Urothelium cell line (cell line): ENCODE data around the gene TXNDC8.
"Not testable (repeated sequence)": the region's sequence is repeated elsewhere in the genome, so short reads cannot be mapped to it uniquely, and the experiment has no call there.

Experiments
- DNase-seq: peaks from one replicate; pipeline ENCODE4 v3.0.0; 2011; ENCODE audit warnings: low spot score, mixed read lengths
- FAIRE-seq: peaks from 2 replicates; lab custom pipeline; 2011; peaks lifted over from hg19 to GRCh38; lab: Jason Lieb, UNC

Gene TXNDC8

DNA sequence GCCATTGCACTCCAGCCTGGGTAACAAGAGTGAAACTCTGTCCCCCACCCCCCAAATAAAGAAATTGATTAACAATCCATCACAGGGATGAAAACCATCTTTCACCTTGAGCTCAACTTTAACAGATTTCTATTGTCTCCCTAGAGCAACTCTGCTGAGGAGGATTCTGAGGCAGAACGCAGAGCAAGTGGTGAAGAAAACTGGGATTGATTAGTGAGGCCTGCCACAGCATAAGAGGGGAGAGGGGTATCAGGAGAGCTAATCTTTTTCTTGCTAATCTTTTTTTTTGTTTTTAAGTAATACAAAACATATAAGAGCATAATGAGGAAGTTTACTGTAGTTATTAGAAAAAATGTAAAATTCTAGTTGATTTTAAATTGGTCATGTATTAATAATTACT, 8.9 kb downstream of the TXNDC8 start:
- no peak for FAIRE-seq
- DNase-seq = no peak

DNA sequence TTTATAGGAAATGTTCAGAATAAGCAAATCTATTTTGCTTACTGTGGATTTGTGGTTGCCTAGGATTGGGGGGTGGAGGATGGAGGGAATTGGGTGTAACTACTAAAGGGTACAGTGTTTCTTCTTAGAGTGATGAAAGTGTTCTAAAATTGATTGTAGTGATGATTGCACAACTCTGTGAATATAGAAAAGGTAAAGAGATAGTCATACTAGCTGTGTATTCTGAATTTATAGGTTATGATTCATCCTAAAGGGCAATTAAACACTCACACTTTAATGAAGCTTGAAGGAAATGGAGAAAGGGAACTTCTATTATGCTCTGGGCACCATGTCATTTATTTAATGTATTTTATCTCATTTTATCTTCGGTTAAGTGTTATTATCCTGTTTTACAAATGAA, 9.9 kb downstream of the TXNDC8 start:
- FAIRE-seq (no peak), DNase-seq (no peak)

DNA sequence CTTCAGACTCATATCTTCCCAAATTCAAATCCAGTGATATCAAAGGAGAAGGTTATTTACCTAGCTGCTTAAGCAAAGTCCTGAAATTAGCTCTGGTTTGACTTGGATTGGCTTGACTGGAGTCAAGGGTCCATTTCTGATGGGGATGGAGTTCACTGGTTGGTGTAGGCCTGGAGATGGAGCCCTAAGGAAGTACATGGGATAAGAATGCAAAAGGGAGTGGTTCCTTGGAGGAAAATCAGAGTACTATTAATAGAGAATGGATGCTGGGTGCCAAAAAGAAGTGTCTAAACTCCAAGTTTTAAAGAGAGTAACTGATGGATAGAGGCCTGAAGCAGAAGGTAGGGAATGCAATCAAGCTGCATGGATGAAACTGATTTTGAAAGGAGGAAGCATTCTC, 13.8 kb downstream of the TXNDC8 start:
- DNase-seq = no peak
- no peak for FAIRE-seq

DNA sequence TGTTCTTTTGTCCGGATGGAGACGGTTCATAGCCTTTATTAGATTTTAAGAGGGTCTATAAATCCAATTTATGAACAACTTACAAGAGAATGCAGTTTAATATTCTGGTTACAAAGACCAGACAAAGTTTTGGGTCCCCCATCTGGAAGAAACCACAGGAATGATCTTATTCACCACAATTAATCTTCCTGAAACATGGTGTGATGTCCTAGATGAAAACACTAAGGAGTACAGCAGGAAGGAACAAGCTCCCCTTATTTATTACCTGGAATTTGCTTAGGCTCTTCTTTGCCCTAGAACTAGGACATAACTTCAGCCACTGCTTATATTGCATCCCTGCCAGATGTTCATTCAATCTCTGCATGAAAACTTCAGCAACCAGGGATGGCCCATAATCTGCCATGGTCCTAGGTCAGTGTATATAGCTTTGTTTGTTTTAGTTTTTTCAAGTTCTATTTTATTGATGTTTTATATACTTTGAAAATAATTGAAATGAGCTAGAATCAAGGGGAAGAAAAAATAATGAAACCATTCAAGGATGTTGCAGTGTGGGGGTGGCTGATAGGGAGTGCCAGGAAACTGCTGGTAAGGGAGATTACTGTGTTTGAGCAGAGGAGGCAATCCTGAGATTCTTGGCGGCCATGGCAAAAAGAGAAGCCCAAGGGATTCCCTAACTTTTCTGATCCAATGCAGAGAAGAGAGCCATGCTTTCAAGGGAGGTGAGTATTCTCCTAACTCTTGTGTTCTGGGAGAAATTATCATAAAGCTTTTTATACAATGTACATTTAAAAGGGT, 16.8 kb downstream of the TXNDC8 start:
- DNase-seq (no peak), FAIRE-seq (no peak)

DNA sequence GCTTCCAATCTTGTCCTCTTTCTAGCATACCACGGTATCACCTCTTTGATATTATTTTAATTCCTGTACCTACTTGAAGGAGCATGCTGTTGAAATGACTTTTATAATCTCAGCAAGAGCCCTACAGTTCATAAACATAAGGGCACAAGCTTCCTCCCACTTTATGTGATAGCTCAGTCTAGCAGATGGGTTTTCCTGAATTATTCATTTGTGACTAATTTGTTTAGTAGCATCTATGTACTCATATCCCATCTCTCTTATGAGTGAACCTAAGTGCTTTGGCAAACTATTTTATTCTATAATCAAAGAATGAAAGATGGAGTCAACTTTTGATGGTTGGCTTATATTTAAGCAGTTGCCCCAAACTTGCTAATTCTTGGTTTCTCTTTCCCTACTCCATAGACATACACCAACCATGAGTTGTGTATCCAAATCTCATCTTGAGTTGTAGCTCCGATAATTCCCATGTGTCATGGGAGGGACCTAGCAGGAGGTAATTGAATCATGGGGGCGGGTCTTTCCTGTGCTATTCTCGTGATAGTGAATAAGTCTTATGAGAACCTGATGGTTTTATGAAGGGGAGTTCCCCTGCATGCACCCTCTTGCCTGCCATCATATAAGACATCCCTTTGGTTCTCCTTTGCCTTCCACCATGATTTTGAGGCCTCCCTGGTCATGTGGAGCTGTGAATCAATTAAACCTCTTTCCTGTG, 17.7 kb downstream of the TXNDC8 start:
- no peak for FAIRE-seq
- DNase-seq = no peak

DNA sequence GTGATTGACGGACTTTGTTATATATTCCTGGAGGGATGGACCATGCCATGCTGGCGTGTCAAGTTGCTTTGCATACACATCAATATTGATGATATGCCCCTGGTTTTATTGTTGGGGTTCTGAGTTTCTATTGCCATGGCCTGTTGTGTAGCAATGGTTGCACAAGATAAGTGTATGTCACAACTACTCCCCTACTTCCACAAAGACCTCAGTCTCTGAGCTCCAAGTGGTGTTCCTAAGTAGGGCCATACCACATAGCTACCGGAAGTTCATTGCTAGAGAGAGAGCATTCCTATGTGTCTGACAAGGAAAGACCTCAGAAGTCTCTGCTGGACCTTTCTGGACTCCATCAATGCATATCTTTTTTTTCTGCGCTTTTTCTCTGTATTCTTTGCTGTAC, 19.8 kb downstream of the TXNDC8 start:
- DNase-seq (no peak), FAIRE-seq (no peak)

DNA sequence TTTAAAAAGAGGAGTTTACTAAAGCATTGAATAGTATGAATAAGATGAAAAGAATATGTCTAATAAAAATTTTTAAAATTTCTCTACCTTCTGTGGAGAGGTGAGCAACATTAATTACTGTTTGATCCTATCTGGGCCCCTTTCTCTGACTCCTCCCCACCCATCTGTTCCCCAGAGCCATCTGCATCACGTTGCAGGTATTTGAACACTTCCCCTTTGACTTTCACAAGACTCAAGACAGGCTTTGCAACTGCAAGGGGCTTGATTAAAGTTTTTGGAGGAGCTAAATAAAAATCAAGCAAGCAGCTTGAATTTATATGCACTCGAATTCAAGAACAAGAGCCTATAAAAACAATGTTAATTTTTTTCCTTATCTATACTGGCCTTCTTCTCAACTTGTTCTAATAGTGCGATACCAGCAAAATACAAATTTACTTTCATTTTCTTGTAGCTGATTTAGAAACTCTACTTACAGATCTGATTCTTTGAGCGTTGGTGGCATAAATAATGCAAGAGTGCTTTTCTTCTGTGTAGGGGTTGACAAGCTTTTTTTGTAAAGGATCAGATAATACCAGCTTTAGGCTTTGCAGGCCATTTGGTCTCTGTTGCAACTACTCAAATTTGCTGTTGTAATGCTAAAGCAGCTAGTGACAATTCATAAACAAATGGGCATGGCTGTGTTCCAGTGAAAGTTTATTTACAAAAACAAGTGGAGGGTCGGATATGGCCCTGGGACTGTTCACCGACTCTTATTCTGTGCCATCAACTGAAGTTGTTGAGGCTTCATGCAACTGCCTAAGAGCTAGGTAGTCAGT, 21.2 kb downstream of the TXNDC8 start:
- FAIRE-seq = no peak
- no peak for DNase-seq

DNA sequence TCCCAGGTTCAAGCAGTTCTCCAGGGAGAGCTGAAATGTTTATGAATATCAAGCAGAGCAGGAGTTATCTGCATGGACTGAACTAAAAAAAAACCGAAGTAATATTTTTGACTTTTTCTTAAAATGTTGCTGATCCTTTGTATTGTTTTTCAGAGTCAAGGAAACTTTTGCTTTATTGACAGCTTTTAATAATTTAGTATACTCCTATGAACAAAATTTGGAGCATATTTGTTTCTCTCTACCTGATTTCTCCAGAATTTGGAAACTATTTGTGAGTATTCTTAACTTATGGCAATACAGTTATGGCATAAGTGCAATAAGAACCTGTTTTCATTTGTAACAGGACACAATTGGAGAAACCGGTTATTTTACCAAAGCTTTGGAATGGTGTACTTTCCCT, 25.7 kb downstream of the TXNDC8 start:
- not testable (repeated sequence) for DNase-seq, FAIRE-seq

DNA sequence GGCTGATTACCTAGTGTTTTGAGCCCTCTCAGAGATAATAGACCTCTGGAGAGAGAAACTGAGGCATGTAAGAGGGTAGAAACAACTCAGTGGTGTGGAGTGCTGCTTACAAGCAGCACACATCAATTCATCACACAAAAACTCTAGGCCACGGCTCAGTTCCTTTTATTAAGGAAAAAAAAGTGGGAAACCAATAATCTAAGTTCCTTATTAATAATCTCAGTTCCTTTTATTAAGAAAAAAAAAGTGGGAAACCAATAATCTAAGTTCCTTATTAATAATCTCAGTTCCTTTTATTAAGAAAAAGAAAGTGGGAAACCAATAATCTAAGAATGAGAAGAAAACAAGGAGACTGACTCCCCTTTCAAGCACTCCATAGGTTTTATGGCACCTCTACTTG, 28.0 kb downstream of the TXNDC8 start:
- DNase-seq (no peak), FAIRE-seq (no peak)

DNA sequence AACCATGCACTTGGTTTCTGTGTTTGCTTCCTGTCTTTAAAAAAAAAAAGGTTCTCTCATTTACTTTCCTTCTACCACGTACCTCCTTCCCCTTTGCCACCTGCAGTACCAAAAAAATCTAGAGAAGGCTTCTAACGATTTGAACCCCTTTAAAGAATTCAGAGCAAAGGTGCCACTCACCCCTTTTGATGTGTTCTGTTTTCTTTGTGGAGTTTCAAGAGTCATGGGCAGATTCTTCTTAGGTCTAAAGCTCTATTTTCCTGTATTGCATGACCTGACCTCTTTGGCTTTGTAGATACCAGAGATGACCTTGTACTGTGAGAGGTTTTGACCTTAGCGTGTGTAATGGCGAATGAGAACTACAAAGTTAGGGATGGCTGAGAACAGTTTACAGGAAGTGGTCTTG, 29.0 kb downstream of the TXNDC8 start:
- FAIRE-seq (no peak), DNase-seq (no peak)

DNA sequence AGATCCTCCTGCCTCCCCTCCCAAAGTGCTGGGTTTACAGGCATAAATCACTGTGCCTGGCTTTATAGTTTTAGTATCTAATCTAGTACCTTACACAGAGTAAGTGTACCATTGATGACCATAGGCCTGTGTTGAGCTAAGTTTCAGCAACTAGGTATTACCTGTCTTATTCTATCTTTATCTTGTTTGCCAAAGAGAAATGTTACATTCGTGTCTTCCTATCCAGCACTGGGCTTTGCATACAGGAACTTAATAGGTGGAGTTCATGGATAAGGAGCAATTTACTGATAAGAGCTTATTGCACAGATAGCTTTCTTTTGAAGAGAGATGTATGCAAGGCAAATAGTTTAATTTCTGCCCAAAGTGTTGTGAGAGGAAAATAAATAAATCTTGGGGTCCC, 30.5 kb downstream of the TXNDC8 start:
- no peak for DNase-seq
- FAIRE-seq = no peak

DNA sequence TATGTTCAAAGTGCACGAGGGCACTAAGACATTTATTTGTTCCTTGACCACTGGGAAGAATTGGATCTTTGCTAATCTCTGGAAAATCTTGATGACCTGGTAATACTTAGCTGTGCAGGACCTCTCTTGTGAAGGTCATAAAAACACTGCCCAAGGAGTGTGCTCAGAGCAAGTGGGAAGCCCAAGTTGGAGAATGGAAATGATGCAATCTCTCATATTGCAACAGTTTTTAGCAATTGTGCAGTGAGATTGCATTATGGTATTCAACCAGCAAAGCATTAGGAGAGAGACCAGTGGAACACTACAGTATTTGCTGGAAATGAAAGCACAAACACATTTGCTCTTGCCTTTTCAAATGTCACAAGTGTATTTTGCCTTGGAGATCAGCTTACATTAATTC, 34.5 kb downstream of the TXNDC8 start:
- no peak for FAIRE-seq
- no peak for DNase-seq

DNA sequence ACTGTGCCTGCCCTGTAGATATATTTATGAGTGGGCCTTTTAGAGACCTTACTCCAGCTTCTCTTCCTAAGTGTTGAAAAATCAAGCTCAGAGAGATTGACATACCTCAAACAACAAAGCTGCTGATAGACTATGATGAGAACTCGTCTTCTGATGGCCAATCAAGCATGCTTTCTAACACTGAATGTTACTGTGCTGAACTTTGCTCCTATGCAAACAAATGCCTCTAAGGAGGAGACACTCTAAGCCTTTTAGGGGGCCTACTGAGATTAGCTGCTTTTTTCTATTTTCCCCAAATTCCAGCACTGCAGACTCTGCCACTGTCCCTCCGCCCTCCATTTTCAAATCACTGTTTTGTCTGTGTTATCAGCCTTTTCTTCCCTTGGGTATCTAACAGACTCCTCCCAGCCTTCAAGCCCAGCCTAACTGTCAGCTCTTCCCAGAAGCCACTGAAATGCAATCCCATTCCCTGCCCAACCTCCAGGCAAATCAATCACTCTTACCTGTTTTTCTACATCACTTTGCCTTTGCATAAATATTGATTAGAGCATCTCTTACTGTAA, 39.5 kb downstream of the TXNDC8 start:
- no peak for FAIRE-seq
- DNase-seq = no peak

DNA sequence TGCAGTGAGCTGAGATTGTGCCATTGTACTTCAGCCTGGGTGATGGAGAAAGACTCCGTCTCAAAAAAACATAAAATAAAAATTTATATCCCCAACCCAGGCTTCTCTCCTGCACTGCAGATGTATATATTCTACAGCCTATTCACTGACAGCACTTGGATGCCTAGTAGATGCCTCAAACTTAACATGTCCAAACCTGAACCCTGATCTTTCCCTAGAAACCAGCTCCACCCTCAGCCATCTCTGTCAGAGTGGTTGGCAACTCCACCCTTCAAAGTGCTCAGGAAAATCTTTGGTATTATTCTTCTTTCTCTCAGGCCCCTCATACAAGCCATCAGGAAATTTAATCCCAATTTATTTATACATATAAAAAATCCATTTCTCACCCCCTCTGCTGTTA, 44.4 kb downstream of the TXNDC8 start:
- DNase-seq (no peak), FAIRE-seq (no peak)

DNA sequence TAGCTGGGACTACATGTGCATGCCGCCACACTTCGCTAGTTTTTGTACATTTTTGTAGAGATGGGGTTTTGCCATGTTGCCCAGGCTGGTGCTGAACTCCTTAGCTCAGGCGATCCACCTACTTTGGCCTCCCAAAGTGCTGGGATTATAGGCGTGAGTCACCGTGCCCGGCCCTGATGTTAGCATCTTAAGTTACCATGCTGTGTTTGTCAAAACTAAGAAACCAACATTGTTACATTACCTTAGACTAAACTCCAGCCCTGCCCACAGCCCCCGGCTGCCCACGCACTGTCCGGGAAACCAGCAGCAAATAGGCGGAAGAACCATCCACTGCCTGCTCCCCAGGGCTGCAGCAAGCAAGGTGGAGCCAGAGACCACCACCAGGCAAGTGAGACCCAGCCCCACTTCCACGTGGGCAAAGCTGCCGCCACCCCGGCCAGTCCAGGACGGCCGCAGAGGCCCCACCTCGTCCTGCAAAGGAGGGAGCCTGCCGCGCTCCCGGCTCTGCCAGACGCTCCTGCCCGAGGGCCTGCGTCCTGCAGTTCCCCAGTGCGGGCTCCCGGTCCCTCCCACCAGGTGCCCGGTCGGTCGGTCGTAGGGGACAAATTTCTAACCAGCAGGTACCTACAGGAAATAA, 45.6 kb downstream of the TXNDC8 start:
- DNase-seq = no peak
- no peak for FAIRE-seq

DNA sequence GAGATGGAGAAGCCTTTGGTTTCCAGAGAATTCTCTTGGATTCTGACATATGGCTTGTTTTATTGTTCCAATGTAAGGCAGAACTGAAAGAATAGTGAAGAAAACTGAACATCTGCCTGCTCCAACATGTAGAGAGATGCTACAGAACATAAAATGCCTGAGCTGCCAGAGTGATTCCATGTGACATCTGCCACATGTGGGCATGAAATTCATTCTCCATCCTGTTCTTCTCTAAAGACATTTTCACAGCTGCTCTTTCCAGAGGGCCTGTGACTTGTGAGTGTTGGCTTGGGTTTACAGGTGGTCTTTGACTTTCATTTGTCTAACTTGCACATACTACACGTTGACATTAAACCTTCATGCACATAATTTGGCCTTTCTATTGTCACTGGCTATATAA, 47.7 kb downstream of the TXNDC8 start:
- DNase-seq = no peak
- FAIRE-seq = no peak

DNA sequence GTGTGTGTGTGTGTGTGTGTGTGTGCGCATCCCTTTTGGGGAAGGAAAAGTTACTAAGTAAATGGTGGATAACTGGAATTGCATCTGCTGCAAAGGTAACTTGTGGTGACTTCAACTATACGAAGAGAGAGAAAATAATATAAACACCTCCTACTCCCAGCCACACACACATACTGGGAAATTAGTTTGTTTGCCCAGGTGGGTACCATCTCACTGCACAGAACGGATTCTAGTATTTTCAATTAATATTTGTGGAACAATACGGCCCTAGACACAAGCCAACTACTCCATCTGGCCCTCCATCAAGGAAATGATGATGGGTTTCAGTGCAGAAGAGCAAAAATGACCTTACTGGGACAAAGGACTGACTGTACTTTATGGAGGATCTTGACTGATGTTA, 49.2 kb downstream of the TXNDC8 start:
- no peak for FAIRE-seq
- DNase-seq = no peak

DNA sequence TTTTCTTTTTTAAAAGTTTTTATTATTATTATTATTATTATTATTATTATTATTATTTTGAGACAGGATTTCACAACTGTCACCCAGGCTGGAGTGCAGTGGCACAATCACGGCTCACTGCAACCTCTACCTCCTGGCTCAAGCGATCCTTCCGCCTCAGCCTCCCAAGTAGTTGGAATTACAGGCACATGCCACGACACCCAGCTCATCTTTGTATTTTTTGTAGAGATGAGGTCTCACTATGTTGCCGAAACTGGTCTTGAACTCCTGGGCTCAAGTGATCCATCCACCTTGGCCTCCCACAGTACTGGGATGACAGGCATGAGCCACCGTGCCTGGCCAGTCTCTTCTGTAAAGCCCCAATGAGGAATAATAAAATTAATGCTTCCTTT, 50.4 kb downstream of the TXNDC8 start:
- no peak for FAIRE-seq
- no peak for DNase-seq

DNA sequence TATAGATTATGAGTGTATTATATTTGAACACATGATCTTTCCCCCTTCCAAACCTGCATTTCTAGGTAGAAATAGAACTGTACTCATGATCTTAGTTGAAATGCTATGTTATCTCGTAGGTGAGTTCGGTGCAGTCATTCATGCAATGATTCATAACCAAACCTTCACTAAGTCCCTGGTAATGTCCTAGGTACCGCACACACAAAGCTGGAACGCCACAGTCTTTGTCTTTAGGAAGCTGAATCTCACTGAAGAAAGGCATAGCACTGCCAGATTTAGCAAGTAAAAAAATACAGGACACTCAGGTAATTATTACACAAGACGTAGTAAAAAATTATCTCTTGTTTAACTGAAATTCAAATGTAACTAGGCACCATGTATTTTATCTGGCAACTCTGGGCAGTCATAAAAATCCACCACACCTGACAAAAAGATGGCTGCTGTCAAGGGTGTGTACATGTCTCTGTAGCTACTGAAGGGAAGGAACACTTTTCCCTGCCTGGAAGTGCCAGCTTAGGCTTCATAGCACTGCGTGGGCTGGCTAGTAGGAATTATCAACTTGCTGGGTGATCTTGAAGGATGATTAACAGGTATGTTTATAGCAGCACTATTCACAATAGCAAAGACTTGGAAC, 53.3 kb downstream of the TXNDC8 start:
- DNase-seq = no peak
- FAIRE-seq = no peak

DNA sequence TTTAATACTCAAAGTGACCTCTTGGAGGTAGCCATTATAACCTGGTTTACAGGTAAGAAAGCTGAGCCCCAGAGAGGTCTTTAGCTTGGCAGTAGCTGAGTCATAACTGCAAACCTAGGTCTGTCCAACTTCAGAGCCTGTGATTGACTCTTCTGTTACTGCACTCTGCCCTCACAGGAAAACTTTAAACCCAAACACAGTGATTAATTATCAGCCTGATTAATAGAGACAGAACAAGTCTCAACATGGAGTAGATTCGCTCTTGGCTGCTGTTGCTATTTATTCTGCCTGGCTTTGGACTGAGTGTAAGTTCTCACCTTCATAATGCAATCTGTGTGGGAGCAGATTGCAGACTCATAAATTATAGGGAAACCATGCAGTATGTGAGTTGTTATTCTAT, 53.9 kb downstream of the TXNDC8 start:
- FAIRE-seq = no peak

DNA sequence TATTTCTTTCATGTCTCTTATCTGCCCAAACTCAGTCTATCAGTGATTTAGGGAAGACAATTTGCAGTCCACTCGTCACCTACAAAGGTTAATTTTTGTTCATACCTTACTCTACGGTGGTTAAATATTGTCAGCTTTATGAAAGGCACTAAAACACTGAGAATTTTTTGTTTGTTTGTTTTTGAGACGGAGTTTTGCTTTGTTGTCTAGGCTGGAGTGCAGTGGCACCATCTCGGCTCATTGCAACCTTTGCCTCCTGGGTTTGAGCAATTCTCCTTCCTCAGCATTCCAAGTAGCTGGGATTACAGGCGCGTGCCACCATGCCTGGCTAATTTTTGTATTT, 55.0 kb downstream of the TXNDC8 start:
- DNase-seq (no peak), FAIRE-seq (no peak)

More for the DNA sequence above, 53.9 kb downstream of the TXNDC8 start:
- DNase-seq = no peak
